ENCODE measurements around the gene KCNAB1.

Gene KCNAB1

GRCh38 chr3:156511987-156512677 is 391.8 kb downstream of the KCNAB1 start:
- Histone ChIP-seq H3F3A (ENCODE audit: insufficient read depth) (no peaks in the 10 kb centered on the region), H3K4me2 (ENCODE audit: low read depth, low read length, poor library complexity, severe bottlenecking) (no peak overlapping the region), H3K79me2 (ENCODE audit: insufficient read depth, low read length) (no peaks in the 10 kb centered on the region), H3K9me2 (replicated peaks; ENCODE audit: insufficient read depth, low read length) (no peaks in the 10 kb centered on the region), H3K9me3 (ENCODE audit: insufficient read depth, low read length) (no peaks in the 10 kb centered on the region), H3K9ac (ENCODE audit: low read length) (no peak overlapping the region), H3K27me3 (ENCODE audit: low read length) (no peaks in the 10 kb centered on the region), H2AFZ (ENCODE audit: low read depth, low read length, severe bottlenecking) (no peak overlapping the region), H3K4me3 (ENCODE audit: insufficient read depth, low read length, poor library complexity, severe bottlenecking) (no peak overlapping the region), H4K20me1 (ENCODE audit: low read depth, low read length) (no peaks in the 10 kb centered on the region), H3K36me3 (ENCODE audit: low read length) (no peaks in the 10 kb centered on the region), H3K27ac (ENCODE audit: low read depth, low read length) (no peak overlapping the region)
- TF ChIP-seq EZH2phosphoT487 (conservative IDR thresholded peaks at IDR 0.05; ENCODE audit: low read length) (no peak), CTCF (IDR thresholded peaks at IDR 0.05; ENCODE audit: insufficient read depth, low read length, poor library complexity, severe bottlenecking) (no peak)

- Histone ChIP-seq H3K27me3 (ENCODE audit: low read length) (no peaks in the 10 kb centered on the region), H3K9ac (ENCODE audit: low read length) (no peak overlapping the region), H3F3A (ENCODE audit: insufficient read depth) (no peaks in the 10 kb centered on the region), H3K27ac (ENCODE audit: low read depth, low read length) (no peak overlapping the region), H3K4me3 (ENCODE audit: insufficient read depth, low read length, poor library complexity, severe bottlenecking) (no peak overlapping the region), H3K9me2 (replicated peaks; ENCODE audit: insufficient read depth, low read length) (no peaks in the 10 kb centered on the region), H3K79me2 (ENCODE audit: insufficient read depth, low read length) (no peaks in the 10 kb centered on the region), H2AFZ (ENCODE audit: low read depth, low read length, severe bottlenecking) (no peak overlapping the region), H3K36me3 (ENCODE audit: low read length) (no peaks in the 10 kb centered on the region), H3K4me2 (ENCODE audit: low read depth, low read length, poor library complexity, severe bottlenecking) (no peak overlapping the region), H3K9me3 (ENCODE audit: insufficient read depth, low read length) (no peaks in the 10 kb centered on the region), H4K20me1 (ENCODE audit: low read depth, low read length) (no peaks in the 10 kb centered on the region)
- TF ChIP-seq EZH2phosphoT487 (conservative IDR thresholded peaks at IDR 0.05; ENCODE audit: low read length) (no peak), CTCF (IDR thresholded peaks at IDR 0.05; ENCODE audit: insufficient read depth, low read length, poor library complexity, severe bottlenecking) (no peak)
Observed at GRCh38 chr3:156513619-156514018, 393.2 kb downstream of the KCNAB1 start.

DNA sequence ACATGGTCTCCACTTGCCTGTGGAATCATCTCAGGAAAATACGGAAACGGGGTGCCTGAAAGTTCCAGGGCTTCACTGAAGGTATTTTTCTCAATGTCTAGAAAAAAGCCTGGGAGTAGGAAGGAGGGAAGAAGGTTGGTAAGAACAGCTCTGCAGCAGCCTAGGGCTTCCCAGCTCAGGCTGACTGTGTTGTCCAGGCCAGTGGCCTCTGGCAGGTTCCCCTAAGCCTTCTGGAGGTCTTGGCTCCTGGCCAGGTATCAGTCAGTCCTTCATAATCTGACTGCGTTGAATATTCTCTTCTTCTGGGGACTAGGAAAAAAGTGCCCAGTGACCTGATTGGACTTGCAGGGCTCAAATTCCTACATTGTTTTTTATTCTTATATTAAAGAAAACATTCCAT is 395.9 kb downstream of the KCNAB1 start:
- Histone ChIP-seq H3K9ac (ENCODE audit: low read length) (no peak overlapping the region), H3K79me2 (ENCODE audit: insufficient read depth, low read length) (no peaks in the 10 kb centered on the region), H3K9me3 (ENCODE audit: insufficient read depth, low read length) (no peaks in the 10 kb centered on the region), H3K4me2 (ENCODE audit: low read depth, low read length, poor library complexity, severe bottlenecking) (no peak overlapping the region), H3K27me3 (ENCODE audit: low read length) (no peaks in the 10 kb centered on the region), H4K20me1 (ENCODE audit: low read depth, low read length) (no peaks in the 10 kb centered on the region), H3K36me3 (ENCODE audit: low read length) (no peaks in the 10 kb centered on the region), H2AFZ (ENCODE audit: low read depth, low read length, severe bottlenecking) (no peak overlapping the region), H3F3A (ENCODE audit: insufficient read depth) (no peaks in the 10 kb centered on the region), H3K4me3 (ENCODE audit: insufficient read depth, low read length, poor library complexity, severe bottlenecking) (no peak overlapping the region), H3K9me2 (replicated peaks; ENCODE audit: insufficient read depth, low read length) (no peaks in the 10 kb centered on the region), H3K27ac (ENCODE audit: low read depth, low read length) (no peak overlapping the region)
- no peak for TF ChIP-seq EZH2phosphoT487 (conservative IDR thresholded peaks at IDR 0.05; ENCODE audit: low read length)
- no peak for TF ChIP-seq CTCF (IDR thresholded peaks at IDR 0.05; ENCODE audit: insufficient read depth, low read length, poor library complexity, severe bottlenecking)
